ENCODE data around the gene KRT74.

GRCh38 chr12:52585946-52586345, 12.3 kb upstream of the KRT74 start:
- TF ChIP-seq CTCF (conservative IDR thresholded peaks at IDR 0.05) (no peak), ZFX (IDR thresholded peaks at IDR 0.05) (no peak)

Measured in C4-2B (cell line).